ENCODE data around the gene TREX2. TPM values are rescaled to one million over a fixed set of nuclear protein-coding genes. Genes with fewer than 3 reads are reported as not detected.
"Not testable (repeated sequence)": the region's sequence is repeated elsewhere in the genome, so short reads cannot be mapped to it uniquely, and the experiment has no call there.

TREX2 gene
- total and polyA plus RNA-seq, 7 donors: 0.10 to 0.56 (median 0.27) TPM; not detected in 2

DNA sequence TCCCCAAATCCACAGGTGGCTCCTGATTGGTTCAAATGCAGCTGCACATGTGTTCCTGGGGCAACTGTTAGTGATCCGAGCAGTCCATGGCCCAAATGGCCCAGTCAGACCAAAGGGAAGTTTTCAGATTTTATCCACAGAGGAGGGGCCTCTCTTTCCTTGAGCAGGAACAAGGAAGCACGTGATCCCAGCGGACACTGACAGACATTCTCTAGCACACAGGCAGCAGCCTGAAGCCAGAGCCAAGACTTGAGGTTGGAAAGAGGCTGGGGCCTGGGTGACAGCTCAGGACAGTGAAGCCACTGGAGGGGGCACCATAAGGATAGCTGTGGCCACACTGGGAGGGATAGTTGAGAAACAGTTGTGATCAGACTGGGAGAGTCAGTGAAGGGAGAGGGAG lies 38.1 kb downstream of the TREX2 start:
- intact Hi-C loops (cut with DNase I): no loop called here
- Histone ChIP-seq H3K9me3 (no peaks in the 10 kb centered on the region), H3K27me3 (ENCODE audit: insufficient read depth in 3 of 3, low read length in 2 of 3) (peaks cover 0 to 27% (median 5%) of the 10 kb centered on the region in 3 donors), H3K27ac (no peak overlapping the region), H3K4me3 (no peak overlapping the region), H3K4me1 (no peaks in the 10 kb centered on the region), H3K36me3 (ENCODE audit: insufficient read depth in 1 of 2, low read depth in 1 of 2) (no peaks in the 10 kb centered on the region)
- no peak for DNase-seq
- 41 to 63% (median 52%) methylated on average over 3 of the region's 3 CpGs for WGBS, 3 donors
- no peak for ATAC-seq
- TF ChIP-seq, protein P1, sequence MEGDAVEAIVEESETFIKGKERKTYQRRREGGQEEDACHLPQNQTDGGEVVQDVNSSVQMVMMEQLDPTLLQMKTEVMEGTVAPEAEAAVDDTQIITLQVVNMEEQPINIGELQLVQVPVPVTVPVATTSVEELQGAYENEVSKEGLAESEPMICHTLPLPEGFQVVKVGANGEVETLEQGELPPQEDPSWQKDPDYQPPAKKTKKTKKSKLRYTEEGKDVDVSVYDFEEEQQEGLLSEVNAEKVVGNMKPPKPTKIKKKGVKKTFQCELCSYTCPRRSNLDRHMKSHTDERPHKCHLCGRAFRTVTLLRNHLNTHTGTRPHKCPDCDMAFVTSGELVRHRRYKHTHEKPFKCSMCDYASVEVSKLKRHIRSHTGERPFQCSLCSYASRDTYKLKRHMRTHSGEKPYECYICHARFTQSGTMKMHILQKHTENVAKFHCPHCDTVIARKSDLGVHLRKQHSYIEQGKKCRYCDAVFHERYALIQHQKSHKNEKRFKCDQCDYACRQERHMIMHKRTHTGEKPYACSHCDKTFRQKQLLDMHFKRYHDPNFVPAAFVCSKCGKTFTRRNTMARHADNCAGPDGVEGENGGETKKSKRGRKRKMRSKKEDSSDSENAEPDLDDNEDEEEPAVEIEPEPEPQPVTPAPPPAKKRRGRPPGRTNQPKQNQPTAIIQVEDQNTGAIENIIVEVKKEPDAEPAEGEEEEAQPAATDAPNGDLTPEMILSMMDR (IDR thresholded peaks at IDR 0.05): no peak

DNA sequence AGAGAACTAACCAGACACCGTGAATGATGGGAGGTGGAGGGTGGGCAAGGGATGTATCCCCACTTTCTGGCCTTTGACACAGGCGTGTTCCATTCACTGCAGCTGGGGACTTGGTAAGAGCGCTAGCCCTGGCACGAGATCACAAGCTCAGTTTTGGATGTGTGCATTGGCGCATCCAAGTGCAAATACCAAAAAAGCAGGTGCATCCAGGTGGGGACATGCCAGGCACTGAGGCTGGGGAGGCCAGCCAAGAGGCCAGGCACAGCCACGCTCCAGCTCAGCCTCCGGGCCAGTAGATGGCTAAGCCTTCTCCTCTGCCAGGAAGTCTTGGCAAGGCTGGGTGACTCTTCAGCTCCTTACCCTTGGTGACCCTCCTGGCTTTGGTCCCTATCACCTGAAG lies 39.0 kb downstream of the TREX2 start:
- no peaks in the 10 kb centered on the region for H3K9me3 ChIP-seq
- H3K27me3 ChIP-seq (ENCODE audit: insufficient read depth in 3 of 3, low read length in 2 of 3): peaks cover 0 to 20% (median under 1%) of the 10 kb centered on the region in 3 donors
- no peaks in the 10 kb centered on the region for H3K36me3 ChIP-seq (ENCODE audit: insufficient read depth in 1 of 2, low read depth in 1 of 2)
- DNase-seq: no peak
- intact Hi-C loops (cut with DNase I): no loop called here
- 57 to 65% (median 64%) methylated on average over 7 of the region's 7 CpGs for WGBS, 3 donors
- H3K27ac ChIP-seq: no peak overlapping the region
- no peak for ATAC-seq
- no peak overlapping the region for H3K4me3 ChIP-seq
- H3K4me1 ChIP-seq: no peaks in the 10 kb centered on the region
- TF ChIP-seq, protein P1 (IDR thresholded peaks at IDR 0.05): no peak

DNA sequence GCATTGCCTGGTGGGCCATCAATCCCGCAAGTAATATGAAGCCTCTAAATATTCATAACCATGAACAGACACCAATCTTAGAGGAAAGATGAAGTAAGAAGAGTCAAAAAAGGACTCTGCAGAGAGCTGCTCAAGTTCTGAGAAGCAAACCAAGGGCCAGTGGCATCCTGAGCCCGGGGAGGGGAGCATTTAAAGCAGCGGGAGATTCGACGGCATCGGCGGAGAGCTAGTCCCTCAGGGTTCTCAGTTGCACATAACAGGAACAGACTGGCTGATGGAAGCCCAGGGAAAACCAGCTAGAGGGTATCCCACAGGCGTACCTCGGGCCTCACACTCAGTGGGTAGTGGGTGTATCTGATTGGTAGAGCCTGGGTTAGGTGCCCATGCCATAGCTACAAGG lies 39.8 kb downstream of the TREX2 start:
- no peak for ATAC-seq
- 87 to 93% (median 88%) methylated on average over 8 to 9 of the region's 9 CpGs for WGBS, 3 donors
- intact Hi-C loops (cut with DNase I): no loop called here

DNA sequence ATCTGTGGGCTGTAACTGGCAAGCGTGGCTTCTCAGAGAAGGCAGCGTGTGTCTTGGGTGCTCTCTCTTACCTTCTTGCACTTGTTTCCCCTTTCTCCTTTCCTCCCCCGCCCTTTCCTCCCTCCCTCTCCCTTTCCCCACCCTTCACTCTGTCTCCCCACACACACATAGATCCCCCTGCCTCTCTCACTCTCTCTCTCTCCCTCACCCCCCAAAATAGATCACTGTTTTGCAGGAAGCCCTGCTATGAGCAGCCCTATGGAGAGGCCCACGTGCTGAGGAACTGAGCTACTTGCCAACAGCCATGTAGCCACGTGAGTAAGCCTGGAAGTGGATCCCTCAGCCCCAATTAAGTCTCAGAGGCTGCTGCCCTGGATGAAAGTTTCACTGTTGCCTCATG lies 40.4 kb downstream of the TREX2 start:
- no peak overlapping the region for H3K4me3 ChIP-seq
- no peaks in the 10 kb centered on the region for H3K9me3 ChIP-seq
- H3K27ac ChIP-seq: no peak overlapping the region
- peaks cover 0 to 7% (median 0%) of the 10 kb centered on the region in 3 donors for H3K27me3 ChIP-seq (ENCODE audit: insufficient read depth in 3 of 3, low read length in 2 of 3)
- 44 to 53% (median 52%) methylated on average over 5 of the region's 5 CpGs for WGBS, 3 donors
- no peaks in the 10 kb centered on the region for H3K36me3 ChIP-seq (ENCODE audit: insufficient read depth in 1 of 2, low read depth in 1 of 2)
- H3K4me1 ChIP-seq: no peaks in the 10 kb centered on the region
- DNase-seq: no peak
- no peak for ATAC-seq
- intact Hi-C loops (cut with DNase I): no loop called here
- TF ChIP-seq, protein P1 (IDR thresholded peaks at IDR 0.05): no peak

More for the DNA sequence above, 39.8 kb downstream of the TREX2 start:
- Histone ChIP-seq H3K36me3 (ENCODE audit: insufficient read depth in 1 of 2, low read depth in 1 of 2) (no peaks in the 10 kb centered on the region), H3K4me3 (no peak overlapping the region), H3K27me3 (ENCODE audit: insufficient read depth in 3 of 3, low read length in 2 of 3) (peaks cover 0 to 11% (median 0%) of the 10 kb centered on the region in 3 donors), H3K27ac (no peak overlapping the region), H3K9me3 (no peaks in the 10 kb centered on the region), H3K4me1 (no peaks in the 10 kb centered on the region)
- no peak for DNase-seq
- TF ChIP-seq, protein P1 (IDR thresholded peaks at IDR 0.05): no peak

DNA sequence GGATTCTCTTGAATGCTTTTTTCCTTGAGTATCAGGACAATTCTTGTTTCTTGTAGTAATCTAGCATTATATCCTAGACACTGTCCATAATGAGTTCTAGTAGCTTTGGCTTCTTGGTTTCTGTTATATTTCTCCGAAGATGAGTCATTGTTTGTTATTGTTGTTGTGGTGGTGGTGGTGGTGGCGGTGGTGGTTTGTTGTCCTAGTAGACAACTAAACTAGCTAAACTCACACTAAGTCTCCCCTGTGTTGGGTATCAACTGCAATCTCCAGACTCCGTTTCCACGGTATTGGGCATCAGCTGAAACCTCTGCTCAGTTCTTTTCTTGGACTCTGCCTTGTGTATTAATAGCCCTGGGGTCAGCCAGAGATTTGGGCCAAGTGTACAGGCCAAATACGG lies 41.5 kb downstream of the TREX2 start:
- H3K36me3 ChIP-seq (ENCODE audit: insufficient read depth in 1 of 2, low read depth in 1 of 2); H3K4me3 ChIP-seq; ATAC-seq; intact Hi-C loops (cut with DNase I); H3K4me1 ChIP-seq; H3K27me3 ChIP-seq (ENCODE audit: insufficient read depth in 3 of 3, low read length in 2 of 3); H3K9me3 ChIP-seq; DNase-seq; H3K27ac ChIP-seq: not testable (repeated sequence)
- WGBS, 3 donors: 65 to 77% (median 72%) methylated on average over 5 of the region's 5 CpGs

Measured in psoas muscle (tissue), 8 donors.